Upper lobe of left lung (tissue), 4 donors: ENCODE results near the gene MAOA.

ENCODE experiments used
- POLR2A ChIP-seq, 4 donors: fragments of 450-650 bp; IDR thresholded peaks; one replicate each; pipeline ENCODE4 v1.5.1; 2016 to 2017; ENCODE audit warnings: antibody characterized with exemption in 4 of 4, mild to moderate bottlenecking in 2 of 4
- POLR2AphosphoS5 ChIP-seq, 2 donors: sonication (generic); formaldehyde crosslinking; IDR thresholded peaks; one replicate each; pipeline ENCODE4 v1.5.1; 2017; ENCODE audit warnings: antibody characterized with exemption in 2 of 2
- TF ChIP-seq, protein P1 (sequence below), 6 experiments: fragments of 450-650 bp in 4 of 6; fragments of 200-600 bp in 2 of 6; sonication (generic) in 2 of 6; IDR thresholded peaks; one replicate each; pipeline ENCODE4 v1.5.1; 2016 to 2019; ENCODE audit warnings: antibody characterized with exemption in 6 of 6

DNA sequence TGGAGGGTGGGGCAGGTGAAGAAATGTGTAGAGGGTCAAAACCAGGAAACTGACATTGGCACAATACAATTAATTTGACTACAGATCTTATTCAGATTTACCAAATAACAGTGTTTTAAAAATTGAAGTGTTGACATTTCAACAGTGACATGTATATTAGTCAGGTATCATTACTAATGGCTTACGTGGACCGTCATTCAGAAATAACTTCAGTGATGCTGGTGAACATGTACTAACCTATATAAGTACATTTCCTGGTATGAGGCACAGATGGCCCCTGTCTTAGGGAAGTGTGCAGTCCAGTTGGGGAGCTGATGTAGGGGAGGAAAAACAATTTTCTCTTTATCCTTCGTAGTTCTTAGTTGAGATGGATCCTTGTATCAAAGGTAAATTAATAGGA, 22.3 kb upstream of the MAOA start:
- TF ChIP-seq, protein P1, sequence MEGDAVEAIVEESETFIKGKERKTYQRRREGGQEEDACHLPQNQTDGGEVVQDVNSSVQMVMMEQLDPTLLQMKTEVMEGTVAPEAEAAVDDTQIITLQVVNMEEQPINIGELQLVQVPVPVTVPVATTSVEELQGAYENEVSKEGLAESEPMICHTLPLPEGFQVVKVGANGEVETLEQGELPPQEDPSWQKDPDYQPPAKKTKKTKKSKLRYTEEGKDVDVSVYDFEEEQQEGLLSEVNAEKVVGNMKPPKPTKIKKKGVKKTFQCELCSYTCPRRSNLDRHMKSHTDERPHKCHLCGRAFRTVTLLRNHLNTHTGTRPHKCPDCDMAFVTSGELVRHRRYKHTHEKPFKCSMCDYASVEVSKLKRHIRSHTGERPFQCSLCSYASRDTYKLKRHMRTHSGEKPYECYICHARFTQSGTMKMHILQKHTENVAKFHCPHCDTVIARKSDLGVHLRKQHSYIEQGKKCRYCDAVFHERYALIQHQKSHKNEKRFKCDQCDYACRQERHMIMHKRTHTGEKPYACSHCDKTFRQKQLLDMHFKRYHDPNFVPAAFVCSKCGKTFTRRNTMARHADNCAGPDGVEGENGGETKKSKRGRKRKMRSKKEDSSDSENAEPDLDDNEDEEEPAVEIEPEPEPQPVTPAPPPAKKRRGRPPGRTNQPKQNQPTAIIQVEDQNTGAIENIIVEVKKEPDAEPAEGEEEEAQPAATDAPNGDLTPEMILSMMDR (IDR thresholded peaks at IDR 0.05) = no peak
- TF ChIP-seq POLR2A (IDR thresholded peaks at IDR 0.05) (no peak), POLR2AphosphoS5 (IDR thresholded peaks at IDR 0.05) (no peak)
